Mucosa of descending colon (tissue), 3 donors: Measurements from ENCODE around the gene C1QB. TPM values are rescaled to one million over a fixed set of nuclear protein-coding genes. Genes with fewer than 3 reads are reported as not detected.

Experiments used
- ATAC-seq: fragments of 200-7000 bp; cut with Tn5 transposase; one replicate; pipeline ENCODE4 v1.9.1; 2020; ENCODE audit warnings: mild to moderate bottlenecking, moderate library complexity
- DNase-seq, 3 donors: peaks; one replicate each; pipeline ENCODE4 v3.0.0-alpha.2; 2020
- H3K36me3 ChIP-seq: fragments of 200-600 bp; one replicate; pipeline ENCODE4 v1.8.0; 2021; ENCODE audit warnings: low read depth, mild to moderate bottlenecking
- H3K4me1 ChIP-seq: fragments of 200-600 bp; one replicate; pipeline ENCODE4 v1.8.0; 2021; ENCODE audit warnings: low read depth, mild to moderate bottlenecking
- H3K4me3 ChIP-seq: fragments of 200-600 bp; one replicate; pipeline ENCODE4 v1.8.0; 2021; ENCODE audit warnings: mild to moderate bottlenecking
- H3K9me3 ChIP-seq: fragments of 200-600 bp; one replicate; pipeline ENCODE4 v1.8.0; 2021; ENCODE audit warnings: mild to moderate bottlenecking
- intact Hi-C, 2 donors: fragments of 100-400 bp; cut with DNase I in 1 of 2; cut with micrococcal nuclease in 1 of 2; formaldehyde crosslinking; loops; one replicate each; pipeline versions ENCODE4 v1.11.0 to v1.11.1; 2022; cut with DNase I, micrococcal nuclease
- total RNA-seq, 3 donors: library from RNA; stranded (reverse); fragmentation: NEBNext Ultra II Directional in 2 of 3; extraction: Animal tissue kit (Norgen Biotek cat#: 25700) in 2 of 3; gene quantifications; one replicate each; pipeline versions ENCODE4 v1.2.1 to v1.2.4, GENCODE V29; 2021 to 2023
- TF ChIP-seq, protein P1 (sequence below): fragments of 200-600 bp; IDR thresholded peaks from one replicate; pipeline ENCODE4 v1.8.0; 2022; ENCODE audit warnings: antibody characterized with exemption, mild to moderate bottlenecking
- donor health status: DM: no; HTN: no; CAD: no; lungs with moderate emphysema.
- donor health status: DM: no; HTN: no; CAD: no.
- donor health status: DM: no; HTN: yes; CAD: no.

C1QB gene
- total RNA-seq, 3 donors from 2014 or later, result 36.9 to 217 (median 215) TPM

DNA sequence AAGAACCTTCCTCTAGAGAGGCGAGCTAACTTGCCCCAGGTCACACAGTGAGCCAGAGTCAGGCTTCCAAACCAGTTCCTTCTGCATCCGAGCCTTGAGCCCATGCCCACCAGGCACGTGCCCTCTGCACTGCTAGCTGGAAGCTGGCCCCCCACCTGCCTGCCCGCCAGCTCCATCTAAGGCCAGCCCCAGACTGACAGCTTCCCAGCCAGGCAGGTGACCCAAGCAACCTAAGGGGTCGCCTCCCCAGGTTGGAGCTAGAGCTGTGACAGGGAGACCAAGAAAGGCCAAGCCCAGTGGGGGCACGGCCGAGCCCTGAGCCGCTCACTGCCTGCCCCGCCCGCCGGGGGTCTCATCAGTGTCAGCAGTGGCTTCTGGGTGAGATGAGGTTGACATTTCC lies 36.5 kb upstream of the C1QB start:
- no peak for ATAC-seq
- TF ChIP-seq, protein P1, sequence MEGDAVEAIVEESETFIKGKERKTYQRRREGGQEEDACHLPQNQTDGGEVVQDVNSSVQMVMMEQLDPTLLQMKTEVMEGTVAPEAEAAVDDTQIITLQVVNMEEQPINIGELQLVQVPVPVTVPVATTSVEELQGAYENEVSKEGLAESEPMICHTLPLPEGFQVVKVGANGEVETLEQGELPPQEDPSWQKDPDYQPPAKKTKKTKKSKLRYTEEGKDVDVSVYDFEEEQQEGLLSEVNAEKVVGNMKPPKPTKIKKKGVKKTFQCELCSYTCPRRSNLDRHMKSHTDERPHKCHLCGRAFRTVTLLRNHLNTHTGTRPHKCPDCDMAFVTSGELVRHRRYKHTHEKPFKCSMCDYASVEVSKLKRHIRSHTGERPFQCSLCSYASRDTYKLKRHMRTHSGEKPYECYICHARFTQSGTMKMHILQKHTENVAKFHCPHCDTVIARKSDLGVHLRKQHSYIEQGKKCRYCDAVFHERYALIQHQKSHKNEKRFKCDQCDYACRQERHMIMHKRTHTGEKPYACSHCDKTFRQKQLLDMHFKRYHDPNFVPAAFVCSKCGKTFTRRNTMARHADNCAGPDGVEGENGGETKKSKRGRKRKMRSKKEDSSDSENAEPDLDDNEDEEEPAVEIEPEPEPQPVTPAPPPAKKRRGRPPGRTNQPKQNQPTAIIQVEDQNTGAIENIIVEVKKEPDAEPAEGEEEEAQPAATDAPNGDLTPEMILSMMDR, result no peak

DNA sequence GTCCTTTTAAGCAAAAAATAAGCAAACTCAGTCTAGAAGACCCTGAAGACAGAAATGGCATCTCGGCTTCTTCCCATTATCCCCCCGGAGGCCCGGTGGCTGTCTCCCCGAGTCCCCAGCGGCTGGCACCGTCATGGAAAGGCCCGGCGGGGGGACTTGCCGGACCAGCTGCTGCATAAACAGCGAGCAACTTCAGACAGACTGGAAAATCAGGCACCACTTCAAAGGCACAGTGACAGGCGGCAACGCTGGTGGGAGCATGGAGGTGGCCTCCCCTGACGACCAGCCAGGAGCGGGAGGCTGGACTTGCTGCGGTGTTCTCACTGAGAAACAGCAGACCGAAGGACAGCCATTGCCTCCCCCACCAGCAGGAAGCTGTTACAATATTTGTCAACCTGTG lies 35.0 kb upstream of the C1QB start:
- H3K9me3 ChIP-seq, result no peaks in the 10 kb centered on the region
- no peak overlapping the region for H3K4me3 ChIP-seq
- DNase-seq (no peak), ATAC-seq (no peak)
- intact Hi-C loops, result no loop called here
- H3K4me1 ChIP-seq, result no peaks in the 10 kb centered on the region
- TF ChIP-seq, protein P1, result no peak
- no peaks in the 10 kb centered on the region for H3K36me3 ChIP-seq

More for the DNA sequence above, 36.5 kb upstream of the C1QB start:
- H3K9me3 ChIP-seq, result no peaks in the 10 kb centered on the region
- intact Hi-C loops, result no loop called here
- no peaks in the 10 kb centered on the region for H3K4me1 ChIP-seq
- H3K4me3 ChIP-seq, result no peak overlapping the region
- DNase-seq, result no peak
- no peaks in the 10 kb centered on the region for H3K36me3 ChIP-seq

DNA sequence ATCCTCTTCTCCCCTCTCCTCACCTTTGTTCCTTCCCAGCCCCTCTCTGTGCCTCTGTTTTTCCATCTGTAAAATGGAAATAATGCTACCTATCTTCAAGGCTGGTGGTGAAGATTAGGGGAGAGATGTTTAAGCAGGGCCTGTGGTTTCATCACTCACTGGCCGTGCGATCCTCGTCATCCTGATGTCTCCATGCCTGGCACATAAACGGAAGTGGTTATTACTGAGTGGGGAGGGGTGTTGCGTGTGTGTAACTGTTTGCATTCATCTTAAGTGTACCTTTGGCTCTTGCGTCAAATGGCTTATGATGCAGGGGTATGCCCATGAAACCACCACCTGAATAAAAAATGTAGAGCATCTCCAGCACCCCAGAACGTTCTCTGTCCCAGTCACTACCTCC lies 33.8 kb upstream of the C1QB start:
- no peak for ATAC-seq
- TF ChIP-seq, protein P1, result no peak
- Histone ChIP-seq H3K9me3 (no peaks in the 10 kb centered on the region), H3K36me3 (no peaks in the 10 kb centered on the region), H3K4me1 (no peaks in the 10 kb centered on the region), H3K4me3 (no peak overlapping the region)
- no peak for DNase-seq
- intact Hi-C loops, result no loop called here

DNA sequence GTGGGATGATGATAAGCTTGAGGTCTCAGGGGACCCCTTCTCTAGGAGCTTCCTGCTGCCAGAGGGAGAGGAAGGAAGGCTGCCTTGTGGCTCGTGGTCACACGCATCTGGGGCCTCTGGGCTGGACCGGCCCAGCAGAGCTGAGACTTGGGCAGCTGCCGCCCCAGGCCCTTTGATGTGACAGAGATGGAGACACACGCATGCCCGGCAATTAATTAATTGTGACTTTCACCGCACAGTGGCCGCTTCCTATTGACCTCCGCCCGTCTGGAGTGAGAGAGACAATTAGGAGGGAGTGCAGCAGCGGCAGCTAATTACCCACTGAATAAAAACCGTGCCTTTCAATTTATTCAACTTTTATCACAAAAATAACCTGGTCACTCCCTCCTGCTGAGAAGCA lies 33.2 kb upstream of the C1QB start:
- DNase-seq (no peak), ATAC-seq (no peak)

DNA sequence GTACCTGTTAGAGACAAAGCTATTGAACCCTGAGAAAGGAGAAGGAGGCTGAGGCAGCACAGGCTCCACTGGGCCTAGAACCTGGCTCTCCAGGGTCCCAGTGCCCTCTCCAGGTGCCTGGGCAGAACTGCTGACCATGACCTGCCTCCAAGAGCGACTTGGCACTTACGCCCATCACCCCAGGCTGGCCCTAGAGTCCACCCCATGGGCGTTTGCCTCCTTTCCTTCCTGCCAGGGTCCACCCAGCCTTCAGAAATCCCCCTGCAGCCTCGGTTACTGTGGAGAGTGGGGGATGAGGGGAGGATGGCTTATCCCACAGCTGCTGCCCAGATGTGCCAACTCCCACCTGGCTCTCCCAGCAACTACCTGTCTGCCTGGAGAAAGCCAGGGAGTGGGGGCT lies 31.3 kb upstream of the C1QB start:
- no peak for DNase-seq
- intact Hi-C loops, result no loop called here
- no peak for ATAC-seq
- no peaks in the 10 kb centered on the region for H3K9me3 ChIP-seq
- H3K4me1 ChIP-seq, result no peaks in the 10 kb centered on the region
- H3K36me3 ChIP-seq, result no peaks in the 10 kb centered on the region
- TF ChIP-seq, protein P1, result no peak
- no peak overlapping the region for H3K4me3 ChIP-seq

More for the DNA sequence above, 33.2 kb upstream of the C1QB start:
- TF ChIP-seq, protein P1, result no peak
- no peaks in the 10 kb centered on the region for H3K9me3 ChIP-seq
- intact Hi-C loops, result no loop called here
- no peaks in the 10 kb centered on the region for H3K4me1 ChIP-seq
- H3K36me3 ChIP-seq, result no peaks in the 10 kb centered on the region
- no peak overlapping the region for H3K4me3 ChIP-seq

DNA sequence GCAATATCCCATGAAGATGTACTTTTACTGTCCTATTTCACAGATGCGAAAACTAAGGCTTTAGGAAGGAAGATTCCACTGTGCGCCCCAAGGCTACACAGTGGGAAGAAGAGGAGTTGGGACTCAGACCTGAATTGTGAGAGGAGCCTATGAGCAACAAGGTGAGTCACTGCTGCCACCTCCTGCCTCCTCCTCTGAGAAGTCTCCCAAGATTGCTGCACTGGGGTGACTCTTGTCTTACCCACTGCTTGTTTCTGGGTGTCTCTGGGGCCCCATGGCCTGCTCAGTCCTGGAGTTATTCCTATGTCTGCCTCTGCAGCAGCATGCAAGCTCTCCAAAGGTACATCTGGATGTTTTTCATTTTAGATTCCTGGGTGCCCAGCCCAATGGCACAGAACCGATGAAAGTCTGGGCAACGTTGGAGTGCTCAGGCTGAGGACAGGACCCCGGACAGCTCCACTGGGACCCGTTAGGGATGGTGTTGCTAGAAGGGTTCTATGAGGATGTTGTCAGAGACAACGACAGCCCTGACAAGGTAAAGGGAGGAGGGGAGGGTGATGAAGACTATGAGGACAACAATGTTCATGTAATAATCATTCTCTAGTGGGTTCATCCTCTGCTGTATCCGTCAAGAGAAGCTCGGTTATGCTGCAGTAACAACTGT lies 27.6 kb upstream of the C1QB start:
- ATAC-seq (no peak), DNase-seq (no peak)
- H3K4me1 ChIP-seq, result no peaks in the 10 kb centered on the region
- no peaks in the 10 kb centered on the region for H3K36me3 ChIP-seq
- intact Hi-C loops, result no loop called here
- H3K4me3 ChIP-seq, result no peak overlapping the region
- TF ChIP-seq, protein P1, result no peak
- H3K9me3 ChIP-seq, result no peaks in the 10 kb centered on the region
